HEK293T (cell line): ENCODE data around the gene OPA3.
A peak's percentile ranks its signal among the peaks of the same experiment; 100 is the strongest.

ENCODE experiments used
- CTCF ChIA-PET: fragments of 350-600 bp; formaldehyde crosslinking; extraction: SDS; loops from one replicate; lab custom pipeline; 2021; ENCODE audit warnings: antibody characterized with exemption, inconsistent platforms; lab: Yijun Ruan, JAX
- POLR2A ChIA-PET: fragments of 350-600 bp; formaldehyde crosslinking; extraction: SDS; loops from one replicate; lab custom pipeline; 2020; ENCODE audit warnings: antibody characterized with exemption, inconsistent platforms; lab: Yijun Ruan, JAX
- DNase-seq: peaks from one replicate; pipeline ENCODE4 v3.0.0; 2012; ENCODE audit warnings: mixed read lengths; ENCODE audit errors: extremely low spot score
- ARNT ChIP-seq: fragments of 450-650 bp; IDR thresholded peaks from 2 replicates; pipeline ENCODE4 v1.6.1; 2017; ENCODE audit warnings: mild to moderate bottlenecking
- BHLHE40 ChIP-seq: fragments of 450-650 bp; IDR thresholded peaks from 2 replicates; pipeline ENCODE4 v1.6.1; 2016; ENCODE audit warnings: mild to moderate bottlenecking, moderate library complexity, borderline replicate concordance
- CTBP1 ChIP-seq: fragments of 450-650 bp; IDR thresholded peaks from 2 replicates; pipeline ENCODE4 v1.6.1; 2016; ENCODE audit warnings: borderline replicate concordance
- ELF4 ChIP-seq: fragments of 450-650 bp; IDR thresholded peaks from 2 replicates; pipeline ENCODE4 v1.6.1; 2017; ENCODE audit warnings: antibody characterized with exemption
- FOXA1 ChIP-seq: fragments of 450-650 bp; IDR thresholded peaks from 2 replicates; pipeline ENCODE4 v1.6.1; 2016; ENCODE audit warnings: mild to moderate bottlenecking
- FOXK2 ChIP-seq: fragments of 450-650 bp; IDR thresholded peaks from 2 replicates; pipeline ENCODE4 v1.6.1; 2016; ENCODE audit warnings: mild to moderate bottlenecking
- FOXM1 ChIP-seq: fragments of 450-650 bp; IDR thresholded peaks from 2 replicates; pipeline ENCODE4 v1.6.1; 2017; ENCODE audit warnings: mild to moderate bottlenecking, borderline replicate concordance
- HDGF ChIP-seq: fragments of 450-650 bp; IDR thresholded peaks from 2 replicates; pipeline ENCODE4 v1.6.1; 2017; ENCODE audit warnings: antibody characterized with exemption, borderline replicate concordance
- L3MBTL2 ChIP-seq: fragments of 450-650 bp; conservative IDR thresholded peaks from 2 replicates; pipeline ENCODE4 v1.6.1; 2016; ENCODE audit warnings: mild to moderate bottlenecking
- LEF1 ChIP-seq: fragments of 450-650 bp; IDR thresholded peaks from 2 replicates; pipeline ENCODE4 v1.6.1; 2017; ENCODE audit warnings: mild to moderate bottlenecking, borderline replicate concordance
- NFRKB ChIP-seq: fragments of 450-650 bp; IDR thresholded peaks from 2 replicates; pipeline ENCODE4 v1.6.1; 2016; ENCODE audit warnings: mild to moderate bottlenecking, moderate library complexity
- PKNOX1 ChIP-seq: fragments of 450-650 bp; IDR thresholded peaks from 2 replicates; pipeline ENCODE4 v1.6.1; 2016
- SP1 ChIP-seq: fragments of 450-650 bp; IDR thresholded peaks from 2 replicates; pipeline ENCODE4 v1.6.1; 2017
- SUZ12 ChIP-seq: fragments of 450-650 bp; IDR thresholded peaks from 2 replicates; pipeline ENCODE4 v1.6.1; 2016; ENCODE audit warnings: mild to moderate bottlenecking
- ZNF384 ChIP-seq: fragments of 450-650 bp; IDR thresholded peaks from 2 replicates; pipeline ENCODE4 v1.6.1; 2016

Gene OPA3

GRCh38 chr19:45554481-45554880 is 30.1 kb downstream of the OPA3 start:
- peak; percentile 2 for DNase-seq
- TF ChIP-seq PKNOX1 (no peak), HDGF (no peak), NFRKB (no peak), ELF4 (no peak), ZNF384 (no peak), SUZ12 (no peak), FOXA1 (no peak), ARNT (no peak)
- ChIA-PET POLR2A (interaction anchor here (1.0 kb wide), 1 partner anchor 12 kb away, joined by 3 read pairs; no protein-coding TSS in a partner anchor), CTCF (no interaction called here)

DNA sequence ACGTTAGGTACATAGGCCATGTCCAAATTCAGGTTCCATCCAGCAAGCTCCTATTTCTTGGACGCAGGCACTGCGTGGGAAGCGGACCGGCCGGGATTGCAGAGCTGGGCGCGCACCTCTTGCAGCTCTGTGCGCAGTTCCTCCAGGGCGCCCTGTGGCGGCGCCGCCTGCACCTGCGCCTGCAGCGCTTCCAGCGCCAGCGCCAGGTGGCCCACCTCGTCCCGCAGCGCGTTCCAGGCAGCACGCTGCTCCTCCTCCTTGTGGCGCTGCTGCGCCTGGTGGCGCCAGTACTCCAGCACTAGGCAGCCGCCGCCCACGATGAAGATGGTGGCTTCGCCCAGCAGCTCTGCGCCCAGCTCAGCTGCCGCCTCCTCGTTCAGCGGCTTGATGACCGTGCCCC is 31.1 kb downstream of the OPA3 start:
- peak; percentile 1 for DNase-seq
- TF ChIP-seq ELF4 (no peak), NFRKB (no peak)
- CTCF ChIA-PET: interaction anchor here (1.0 kb wide), 1 partner anchor 89 kb away, joined by 3 read pairs; no protein-coding TSS in a partner anchor
- POLR2A ChIA-PET: interaction anchor here (1.0 kb wide), 1 partner anchor 11 kb away, joined by 3 read pairs; no protein-coding TSS in a partner anchor

DNA sequence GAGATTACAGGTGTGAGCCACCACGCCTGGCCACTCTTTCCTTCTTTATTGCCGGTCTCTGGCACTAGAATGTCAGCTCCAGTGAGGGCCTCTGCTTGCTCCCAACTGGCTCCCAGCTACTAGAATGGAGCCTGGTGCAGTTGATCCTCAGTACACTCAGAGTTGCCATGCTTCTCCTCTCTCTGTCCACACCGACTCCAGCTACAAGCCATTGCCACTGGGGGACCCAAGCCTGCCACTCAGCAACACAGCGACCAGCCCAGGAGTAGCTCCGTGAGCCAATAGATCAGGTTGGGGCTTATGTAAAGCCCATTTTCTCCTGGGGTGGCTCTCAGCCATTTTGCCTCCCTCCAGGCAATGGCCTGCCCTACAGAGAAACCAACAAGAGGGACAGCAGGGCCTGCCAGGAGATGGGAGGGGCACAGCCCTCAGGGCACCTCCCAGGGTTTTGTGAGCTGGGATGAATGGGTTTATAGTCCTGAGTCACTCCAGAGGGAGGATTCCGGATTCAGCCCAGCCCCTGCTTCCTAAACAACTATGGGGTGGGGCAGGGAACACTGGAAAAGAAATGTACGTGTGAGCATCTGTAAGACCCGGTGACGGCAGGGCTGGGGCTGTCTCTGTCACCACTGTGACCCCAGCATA is 36.5 kb downstream of the OPA3 start:
- POLR2A ChIA-PET: no interaction called here
- DNase-seq: peak; percentile 22
- CTCF ChIA-PET: interaction anchor here (1.0 to 2.5 kb wide), 2 partner anchors 10 to 94 kb away, joined by 3 to 15 read pairs; no protein-coding TSS in a partner anchor
- TF ChIP-seq ZNF384 (no peak), LEF1 (no peak), BHLHE40 (no peak), FOXK2 (no peak), ARNT (no peak), SP1 (no peak), CTBP1 (no peak), FOXA1 (no peak), PKNOX1 (peak; percentile 57)

DNA sequence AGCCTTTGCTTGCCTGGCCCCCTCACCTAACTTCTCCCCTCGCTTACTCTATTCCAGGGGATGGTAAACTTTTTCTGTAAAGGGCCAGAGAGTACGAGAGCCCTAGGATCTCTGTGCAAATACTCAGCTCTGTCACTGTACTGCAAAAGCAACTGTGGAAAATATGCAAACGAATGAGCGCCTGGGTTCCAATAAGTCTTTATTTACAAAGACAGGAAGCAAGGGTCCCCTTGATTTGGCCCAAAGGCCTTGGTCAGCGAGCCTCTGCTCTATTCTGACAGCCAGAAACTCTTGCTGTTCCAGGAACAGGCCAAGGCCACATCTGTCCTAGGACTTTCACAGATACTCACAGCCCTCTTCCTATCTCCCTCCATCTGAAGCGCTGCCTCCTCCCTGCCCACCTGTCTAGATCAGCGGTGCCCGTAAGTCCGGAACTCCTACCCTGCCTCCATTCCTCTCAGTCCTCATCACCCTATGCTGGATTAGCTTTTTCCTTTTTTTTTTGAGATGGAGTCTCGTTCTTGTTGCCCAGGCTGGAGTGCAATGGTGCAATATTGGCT is 37.3 kb downstream of the OPA3 start:
- POLR2A ChIA-PET: no interaction called here
- CTCF ChIA-PET: interaction anchor here (1.0 to 1.1 kb wide), 2 partner anchors 11 to 95 kb away, joined by 3 to 5 read pairs; no protein-coding TSS in a partner anchor
- TF ChIP-seq CTBP1 (no peak), HDGF (no peak), LEF1 (no peak), PKNOX1 (no peak), SUZ12 (no peak), BHLHE40 (no peak), FOXA1 (no peak), FOXM1 (no peak), ELF4 (no peak), SP1 (no peak), L3MBTL2 (no peak), FOXK2 (no peak)
- no peak for DNase-seq

DNA sequence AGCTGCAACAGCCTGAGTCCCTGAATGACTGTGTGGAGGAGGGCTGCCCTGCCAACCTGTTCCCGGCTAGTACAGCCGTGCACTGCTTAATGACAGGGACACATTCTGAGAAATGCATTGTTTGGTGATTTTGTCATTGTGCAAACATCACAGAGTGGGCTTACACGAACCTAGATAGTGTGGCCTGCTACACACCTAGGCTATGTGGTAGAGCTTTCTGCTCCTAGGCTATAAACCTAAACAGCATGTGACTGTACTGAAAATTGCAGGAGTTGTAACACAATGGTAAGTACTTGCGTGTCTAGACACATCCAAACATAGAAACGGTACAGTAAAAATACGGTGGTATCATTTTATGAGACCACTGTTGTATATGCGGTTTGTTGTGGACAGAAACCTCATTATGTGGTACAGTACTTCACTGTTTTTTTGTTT is 42.4 kb downstream of the OPA3 start:
- DNase-seq: no peak
- TF ChIP-seq ZNF384 (0 out of 2 replicates have a peak, but pooled peaks have one; percentile 8), BHLHE40 (no peak)
- ChIA-PET CTCF (no interaction called here), POLR2A (interaction anchor here (0.8 kb wide), 1 partner anchor 12 kb away, joined by 3 read pairs; no protein-coding TSS in a partner anchor)

- ChIA-PET POLR2A (no interaction called here), CTCF (no interaction called here)
- DNase-seq: no peak
- TF ChIP-seq SP1: no peak
- no peak for TF ChIP-seq ZNF384
- no peak for TF ChIP-seq BHLHE40
- no peak for TF ChIP-seq HDGF
Observed at GRCh38 chr19:45539459-45539858, 45.1 kb downstream of the OPA3 start.

DNA sequence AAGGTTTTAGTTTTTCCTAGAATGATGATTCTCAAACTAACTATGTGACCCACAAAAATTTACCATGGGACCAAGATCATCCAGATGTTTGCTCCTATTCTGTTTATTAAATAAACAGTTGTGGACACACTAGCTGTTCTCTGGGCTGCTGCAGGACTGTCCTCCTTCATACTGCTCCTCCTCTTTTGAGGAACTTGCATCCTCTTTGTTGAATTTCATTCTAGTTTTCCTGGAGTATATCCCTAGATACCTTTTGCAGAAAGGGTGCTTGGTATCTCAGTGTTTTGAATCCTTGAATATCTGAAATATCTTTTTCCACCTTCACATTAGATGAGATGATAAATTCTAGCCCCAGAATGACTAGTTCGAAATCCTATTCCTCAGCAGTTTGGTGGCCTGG is 53.3 kb downstream of the OPA3 start:
- no peak for DNase-seq
- ChIA-PET POLR2A (no interaction called here), CTCF (no interaction called here)
- TF ChIP-seq HDGF: no peak
- TF ChIP-seq ZNF384: no peak
- TF ChIP-seq ARNT: no peak
- TF ChIP-seq NFRKB: no peak
